Cardiac fibroblast (primary cell): ENCODE measurements around the gene MAP2K2.
A peak's percentile ranks its signal among the peaks of the same experiment; 100 is the strongest.
"Not testable (repeated sequence)": the region's sequence is repeated elsewhere in the genome, so short reads cannot be mapped to it uniquely, and the experiment has no call there.

Experiments used
- DNase-seq, 2 donors: peaks; one replicate each; pipeline versions ENCODE4 v3.0.0 to v3.0.0-alpha.2; 2010; ENCODE audit warnings: low read depth in 2 of 2
- H3K4me3 ChIP-seq, 2 donors: replicated peaks in 1 of 2; 1 replicate in 1 of 2; 2 replicates in 1 of 2; pipeline ENCODE4 v1.5.1; 2011; ENCODE audit warnings: low read depth in 2 of 2, low read length in 2 of 2, mild to moderate bottlenecking in 2 of 2, moderate library complexity in 1 of 2
- TF ChIP-seq, protein P1 (sequence below): IDR thresholded peaks from one replicate; pipeline ENCODE4 v1.5.1; 2011; ENCODE audit warnings: low read depth, mild to moderate bottlenecking, low read length, inconsistent platforms

The MAP2K2 gene

DNA sequence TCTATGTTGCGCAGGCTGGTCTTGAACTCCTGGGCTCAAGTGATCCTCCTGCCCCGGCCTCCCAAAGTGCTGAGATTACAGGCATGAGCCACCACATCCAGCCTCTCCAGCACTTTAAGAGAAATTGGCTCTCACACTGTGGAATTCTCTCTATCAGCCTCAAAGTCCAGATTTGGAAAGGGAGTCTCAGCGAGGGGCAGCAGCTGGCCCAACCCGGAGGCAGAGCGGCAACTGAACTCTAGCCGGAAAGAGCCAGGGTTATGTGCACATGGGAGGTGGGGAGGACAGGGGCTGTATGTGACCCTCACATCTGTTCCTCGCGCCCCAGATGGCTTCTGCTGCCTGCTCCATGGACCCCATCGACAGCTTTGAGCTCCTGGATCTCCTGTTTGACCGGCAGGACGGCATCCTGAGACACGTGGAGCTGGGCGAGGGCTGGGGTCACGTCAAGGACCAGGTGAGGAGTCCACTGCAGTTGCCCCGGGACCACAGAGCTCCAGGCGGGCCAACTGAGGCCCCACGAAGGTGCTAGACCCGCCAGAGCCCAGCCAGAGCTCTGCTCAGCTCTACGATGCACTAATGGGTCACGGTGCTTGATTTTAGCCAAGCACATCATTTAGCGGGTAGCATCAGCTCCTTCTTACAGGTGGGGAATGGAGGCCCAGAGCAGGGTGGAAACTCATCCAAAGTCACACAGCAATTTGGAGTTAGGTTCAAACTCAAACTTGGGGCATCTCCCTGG lies 30.8 kb upstream of the MAP2K2 start:
- H3K4me3 ChIP-seq = no peak overlapping the region
- TF ChIP-seq, protein P1, sequence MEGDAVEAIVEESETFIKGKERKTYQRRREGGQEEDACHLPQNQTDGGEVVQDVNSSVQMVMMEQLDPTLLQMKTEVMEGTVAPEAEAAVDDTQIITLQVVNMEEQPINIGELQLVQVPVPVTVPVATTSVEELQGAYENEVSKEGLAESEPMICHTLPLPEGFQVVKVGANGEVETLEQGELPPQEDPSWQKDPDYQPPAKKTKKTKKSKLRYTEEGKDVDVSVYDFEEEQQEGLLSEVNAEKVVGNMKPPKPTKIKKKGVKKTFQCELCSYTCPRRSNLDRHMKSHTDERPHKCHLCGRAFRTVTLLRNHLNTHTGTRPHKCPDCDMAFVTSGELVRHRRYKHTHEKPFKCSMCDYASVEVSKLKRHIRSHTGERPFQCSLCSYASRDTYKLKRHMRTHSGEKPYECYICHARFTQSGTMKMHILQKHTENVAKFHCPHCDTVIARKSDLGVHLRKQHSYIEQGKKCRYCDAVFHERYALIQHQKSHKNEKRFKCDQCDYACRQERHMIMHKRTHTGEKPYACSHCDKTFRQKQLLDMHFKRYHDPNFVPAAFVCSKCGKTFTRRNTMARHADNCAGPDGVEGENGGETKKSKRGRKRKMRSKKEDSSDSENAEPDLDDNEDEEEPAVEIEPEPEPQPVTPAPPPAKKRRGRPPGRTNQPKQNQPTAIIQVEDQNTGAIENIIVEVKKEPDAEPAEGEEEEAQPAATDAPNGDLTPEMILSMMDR = no peak
- DNase-seq = no peak

DNA sequence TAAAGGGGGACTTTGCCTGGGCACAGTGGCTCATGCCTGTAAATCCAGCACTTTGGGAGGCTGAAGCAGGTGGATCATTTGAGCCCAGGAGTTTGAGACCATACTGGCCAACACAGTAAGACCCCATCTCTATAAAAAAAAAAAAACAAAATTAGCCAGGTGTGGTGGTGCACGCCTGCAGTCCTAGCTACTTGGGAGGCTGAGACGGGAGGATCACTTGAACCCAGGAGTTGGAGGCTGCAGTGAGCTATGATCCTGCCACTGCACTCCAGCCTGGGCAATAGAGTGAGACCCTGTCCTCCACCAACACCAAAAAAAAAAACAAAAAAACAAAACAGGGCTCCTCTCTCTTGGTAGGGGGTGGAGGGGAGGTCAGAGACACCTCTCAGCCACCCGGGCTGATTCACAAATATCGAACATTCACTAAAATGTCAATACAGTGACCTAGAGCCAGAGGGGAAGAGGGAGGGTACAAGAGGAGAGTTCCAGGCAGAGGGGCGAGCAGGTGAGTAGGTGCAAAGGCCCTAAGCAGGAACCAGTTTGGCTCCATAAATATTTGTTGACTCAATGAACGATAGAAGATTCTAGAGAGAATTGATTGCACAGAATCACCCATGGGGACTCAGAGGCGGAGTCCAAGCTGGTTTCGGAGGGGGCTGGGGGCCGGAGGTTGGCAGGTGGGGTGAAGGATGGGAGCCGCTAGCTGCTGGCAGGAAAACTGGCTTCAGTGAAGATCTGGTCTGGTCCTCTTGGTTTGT lies 28.5 kb upstream of the MAP2K2 start:
- H3K4me3 ChIP-seq = no peak overlapping the region
- no peak for DNase-seq
- TF ChIP-seq, protein P1 = no peak

DNA sequence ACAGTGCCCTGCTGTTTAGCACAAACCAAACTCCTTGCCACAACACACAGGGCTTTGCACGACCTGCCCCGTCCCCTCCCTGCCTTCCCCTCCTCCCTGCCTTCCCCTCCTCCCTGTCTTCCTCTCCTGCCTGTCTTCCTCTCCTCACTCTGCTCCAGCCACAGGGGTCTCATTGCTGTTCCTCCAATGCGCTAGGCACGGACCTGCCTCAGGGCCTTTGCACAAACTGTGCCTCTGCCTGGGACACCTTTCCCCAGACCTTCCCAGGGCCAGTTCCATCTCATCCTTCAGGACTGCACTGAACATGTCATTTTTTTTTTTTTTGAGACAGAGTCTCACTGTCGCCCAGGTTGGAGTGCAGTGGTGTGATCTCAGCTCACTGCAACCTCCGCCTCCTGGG lies 27.7 kb upstream of the MAP2K2 start:
- no peak overlapping the region for H3K4me3 ChIP-seq
- TF ChIP-seq, protein P1 = no peak
- DNase-seq = no peak

DNA sequence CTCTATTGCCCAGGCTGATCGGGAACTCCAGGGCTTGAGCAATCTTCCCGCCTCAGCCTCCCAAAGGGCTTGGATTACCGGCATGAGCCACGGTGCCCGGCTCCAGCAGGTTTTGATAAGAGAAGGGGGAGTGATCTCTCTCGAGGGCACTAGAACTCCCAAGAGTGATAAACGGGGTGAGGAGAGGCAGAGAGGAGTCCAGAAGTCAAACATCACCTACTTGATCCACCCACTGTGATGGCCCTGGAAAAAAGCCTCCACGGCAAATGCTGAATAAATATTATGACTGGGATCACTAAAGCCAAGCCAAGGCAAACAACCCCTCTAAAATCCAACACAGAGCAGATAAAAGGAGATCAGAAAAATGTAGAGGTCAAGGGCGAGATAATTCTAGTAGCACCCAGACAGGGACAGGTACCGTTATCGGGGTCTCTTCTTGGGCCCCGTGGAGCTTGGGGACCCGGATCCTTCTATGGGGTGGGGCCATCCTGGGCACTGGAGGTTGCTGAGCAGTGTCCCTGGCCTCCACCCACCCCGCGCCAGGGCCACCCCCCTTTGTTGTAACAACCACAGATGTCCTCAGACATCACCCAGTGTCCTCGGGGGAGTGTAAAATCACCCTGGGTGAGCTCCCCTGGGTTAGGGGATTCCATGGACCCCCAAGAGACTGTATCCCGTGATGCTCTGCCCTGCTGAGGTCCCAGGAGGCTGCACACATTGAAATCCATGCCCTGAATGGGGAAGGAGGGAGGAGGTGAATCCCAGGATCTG lies 25.8 kb upstream of the MAP2K2 start:
- H3K4me3 ChIP-seq = no peak overlapping the region
- TF ChIP-seq, protein P1 = no peak
- DNase-seq = peak in 1 of 2 donors; percentile 32

DNA sequence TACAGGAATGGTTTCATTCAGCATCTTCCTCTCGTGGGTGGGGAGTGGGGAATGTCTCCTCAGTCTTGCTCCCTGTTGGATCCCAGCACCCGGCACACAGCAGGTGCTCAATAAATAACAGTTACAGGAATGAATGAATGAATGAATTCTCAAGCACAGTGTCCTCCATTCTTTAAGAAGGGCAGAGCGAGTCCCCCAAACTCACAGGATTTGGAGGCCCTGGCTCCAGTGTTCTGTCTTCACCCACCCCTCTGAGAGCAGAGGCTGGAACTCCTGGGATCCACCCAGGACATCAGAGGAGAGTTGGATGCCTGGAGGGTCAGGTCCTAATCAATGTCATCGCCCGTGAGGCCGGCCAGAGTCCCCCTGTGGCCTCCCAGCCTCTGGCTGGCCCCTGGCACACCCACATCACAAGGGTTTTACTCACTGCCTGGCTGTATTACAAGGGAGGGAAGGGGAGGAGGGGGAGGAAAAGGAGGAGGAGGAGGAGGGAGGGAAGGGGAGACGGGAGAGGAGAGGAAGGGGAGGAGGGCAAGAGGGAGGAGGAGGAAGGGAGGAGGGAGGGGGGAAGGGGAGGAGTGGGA lies 20.8 kb upstream of the MAP2K2 start:
- no peak overlapping the region for H3K4me3 ChIP-seq
- DNase-seq = peak; percentile 55 to 85
- TF ChIP-seq, protein P1 = no peak

DNA sequence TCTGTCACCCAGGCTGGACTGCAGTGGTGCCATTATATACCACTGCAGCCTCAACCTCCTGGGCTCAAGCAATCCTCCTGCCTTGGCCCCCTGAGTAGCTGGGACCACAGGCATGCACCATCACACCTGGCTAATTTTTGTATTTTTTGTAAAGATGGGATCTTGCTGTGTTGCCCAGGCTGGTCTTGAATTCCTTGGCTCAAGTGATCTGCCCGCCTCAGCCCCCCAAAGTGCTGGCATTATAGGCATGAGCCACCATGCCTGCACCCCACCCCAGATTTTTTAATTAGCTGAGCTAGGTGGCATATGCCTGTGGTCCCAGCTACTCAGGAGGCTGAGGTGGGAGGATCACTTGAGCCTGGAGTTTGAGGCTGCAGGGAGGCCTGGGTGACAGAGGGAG lies 19.0 kb upstream of the MAP2K2 start:
- not testable (repeated sequence) for DNase-seq, H3K4me3 ChIP-seq
